Trophoblast cell (in vitro differentiated cells and primary cell): ENCODE results near the gene NXPE4.
"Not testable (repeated sequence)": the region's sequence is repeated elsewhere in the genome, so short reads cannot be mapped to it uniquely, and the experiment has no call there.

Experiments used
- DNase-seq, 2 donors: peaks; one replicate each; pipeline ENCODE4 v3.0.0-alpha.2; 2016
- H2AFZ ChIP-seq: 2 replicates; pipeline ENCODE4 v1.6.1; 2013; ENCODE audit warnings: low read length, moderate library complexity, mild to moderate bottlenecking; ENCODE audit not compliant: insufficient read depth, poor library complexity
- H2AK5ac ChIP-seq: 2 replicates; pipeline ENCODE4 v1.6.1; 2013; ENCODE audit warnings: mild to moderate bottlenecking, low read length
- H2BK120ac ChIP-seq: 2 replicates; pipeline ENCODE4 v1.6.1; 2013; ENCODE audit warnings: low read length, mild to moderate bottlenecking, moderate library complexity; ENCODE audit not compliant: insufficient read depth, poor library complexity
- H2BK12ac ChIP-seq: 2 replicates; pipeline ENCODE4 v1.6.1; 2013; ENCODE audit warnings: mild to moderate bottlenecking, low read length, moderate library complexity
- H2BK5ac ChIP-seq: 2 replicates; pipeline ENCODE4 v1.6.1; 2013; ENCODE audit warnings: low read length, low read depth, moderate library complexity, mild to moderate bottlenecking; ENCODE audit not compliant: poor library complexity
- H3K14ac ChIP-seq: 2 replicates; pipeline ENCODE4 v1.6.1; 2013; ENCODE audit warnings: mild to moderate bottlenecking, low read length
- H3K18ac ChIP-seq: 2 replicates; pipeline ENCODE4 v1.6.1; 2013; ENCODE audit warnings: mild to moderate bottlenecking, low read length
- H3K23ac ChIP-seq: 2 replicates; pipeline ENCODE4 v1.6.1; 2013; ENCODE audit warnings: low read length
- H3K27ac ChIP-seq: 2 replicates; pipeline ENCODE4 v1.5.1; 2013; ENCODE audit warnings: low read depth, mild to moderate bottlenecking, inconsistent platforms, low read length, moderate library complexity
- H3K27me3 ChIP-seq: 2 replicates; pipeline ENCODE4 v1.6.1; 2013; ENCODE audit warnings: inconsistent platforms, mild to moderate bottlenecking, low read length, moderate library complexity; ENCODE audit not compliant: insufficient read depth
- H3K36me3 ChIP-seq, 2 experiments: 1 replicate in 1 of 2; 2 replicates in 1 of 2; pipeline ENCODE4 v1.6.1; 2013; ENCODE audit warnings: low read length in 2 of 2, mild to moderate bottlenecking in 2 of 2, moderate library complexity in 1 of 2; ENCODE audit not compliant: insufficient read depth in 2 of 2, control insufficient read depth in 1 of 2
- H3K4ac ChIP-seq: 2 replicates; pipeline ENCODE4 v1.6.1; 2013; ENCODE audit warnings: low read depth, mild to moderate bottlenecking, low read length, moderate library complexity
- H3K4me1 ChIP-seq, 2 experiments: 1 replicate in 1 of 2; 2 replicates in 1 of 2; pipeline ENCODE4 v1.6.1; 2013; ENCODE audit warnings: low read length in 2 of 2, mild to moderate bottlenecking in 2 of 2, moderate library complexity in 1 of 2; ENCODE audit not compliant: insufficient read depth in 2 of 2, control insufficient read depth in 1 of 2
- H3K4me2 ChIP-seq: 2 replicates; pipeline ENCODE4 v1.6.1; 2013; ENCODE audit warnings: inconsistent platforms, mild to moderate bottlenecking, low read length, moderate library complexity
- H3K4me3 ChIP-seq: 2 replicates; pipeline ENCODE4 v1.5.1; 2013; ENCODE audit warnings: mild to moderate bottlenecking, low read depth, low read length, inconsistent platforms
- H3K79me1 ChIP-seq: one replicate; pipeline ENCODE4 v1.6.1; 2013; ENCODE audit warnings: low read length
- H3K79me2 ChIP-seq: 2 replicates; pipeline ENCODE4 v1.6.1; 2013; ENCODE audit warnings: low read length, mild to moderate bottlenecking; ENCODE audit not compliant: control insufficient read depth, insufficient read depth, poor library complexity
- H3K9ac ChIP-seq: 2 replicates; pipeline ENCODE4 v1.6.1; 2013; ENCODE audit warnings: mild to moderate bottlenecking, low read length
- H3K9me3 ChIP-seq: 2 replicates; pipeline ENCODE4 v1.6.1; 2013; ENCODE audit warnings: low read depth, mild to moderate bottlenecking, control low read depth, inconsistent platforms, low read length; ENCODE audit not compliant: insufficient read depth
- H4K12ac ChIP-seq: 2 replicates; pipeline ENCODE4 v1.6.1; 2013; ENCODE audit warnings: low read depth, mild to moderate bottlenecking, low read length, moderate library complexity
- H4K8ac ChIP-seq: 2 replicates; pipeline ENCODE4 v1.6.1; 2013; ENCODE audit warnings: low read depth, mild to moderate bottlenecking, low read length, moderate library complexity
- H4K91ac ChIP-seq: one replicate; pipeline ENCODE4 v1.6.1; 2013; ENCODE audit warnings: low read depth, mild to moderate bottlenecking, low read length, moderate library complexity
- WGBS: extraction: QIAGEN DNeasy Blood & Tissue Kit; methylation state at CpG from one replicate; pipeline ENCODE4 v1.1.7; 2013; ENCODE audit warnings: missing lambda C conversion rate; ENCODE audit not compliant: insufficient read length, insufficient coverage; ENCODE audit errors: extremely low coverage; 5-methylcytosine and 5-hydroxymethylcytosine counted together

NXPE4 gene

GRCh38 chr11:114616516-114616915 lies 20.9 kb upstream of the NXPE4 start:
- no peak overlapping the region for H2AFZ ChIP-seq
- H3K36me3 ChIP-seq, result no peaks in the 10 kb centered on the region
- H3K9me3 ChIP-seq, result peaks cover 9% of the 10 kb centered on the region
- H3K4ac ChIP-seq, result no peak overlapping the region
- H3K23ac ChIP-seq, result no peak overlapping the region
- H3K79me1 ChIP-seq, result no peaks in the 10 kb centered on the region
- no peak overlapping the region for H3K27ac ChIP-seq
- no peak overlapping the region for H4K8ac ChIP-seq
- no peak overlapping the region for H3K9ac ChIP-seq
- DNase-seq, result no peak
- no peak overlapping the region for H4K12ac ChIP-seq
- no peaks in the 10 kb centered on the region for H3K27me3 ChIP-seq
- no peak overlapping the region for H2BK5ac ChIP-seq
- WGBS, result no CpG with 5 or more reads among the region's 8 CpGs
- no peak overlapping the region for H3K4me3 ChIP-seq
- H3K4me1 ChIP-seq, result no peaks in the 10 kb centered on the region
- no peak overlapping the region for H2BK120ac ChIP-seq
- H3K4me2 ChIP-seq, result no peak overlapping the region
- no peak overlapping the region for H2BK12ac ChIP-seq
- H4K91ac ChIP-seq, result no peak overlapping the region
- H3K14ac ChIP-seq, result no peak overlapping the region
- no peaks in the 10 kb centered on the region for H3K79me2 ChIP-seq
- H2AK5ac ChIP-seq, result no peak overlapping the region
- no peak overlapping the region for H3K18ac ChIP-seq

GRCh38 chr11:114615448-114616361 lies 20.1 kb upstream of the NXPE4 start:
- Histone ChIP-seq H3K36me3 (no peaks in the 10 kb centered on the region), H2BK120ac (no peak overlapping the region), H2AK5ac (no peak overlapping the region), H2BK5ac (no peak overlapping the region), H3K9me3 (peaks cover 9% of the 10 kb centered on the region), H4K12ac (no peak overlapping the region), H3K4me3 (no peak overlapping the region), H4K8ac (no peak overlapping the region), H3K18ac (no peak overlapping the region), H3K4me2 (no peak overlapping the region), H2BK12ac (no peak overlapping the region), H3K23ac (no peak overlapping the region), H3K79me1 (no peaks in the 10 kb centered on the region), H3K4me1 (no peaks in the 10 kb centered on the region), H3K4ac (no peak overlapping the region), H3K79me2 (no peaks in the 10 kb centered on the region), H3K9ac (no peak overlapping the region), H3K14ac (no peak overlapping the region), H4K91ac (no peak overlapping the region), H3K27ac (no peak overlapping the region), H3K27me3 (no peaks in the 10 kb centered on the region), H2AFZ (no peak overlapping the region)
- DNase-seq, result no peak
- no CpG with 5 or more reads among the region's 17 CpGs for WGBS

GRCh38 chr11:114614127-114614720 lies 18.6 kb upstream of the NXPE4 start:
- H3K9me3 ChIP-seq, result peaks cover 6% of the 10 kb centered on the region
- no peak overlapping the region for H2AFZ ChIP-seq
- no peaks in the 10 kb centered on the region for H3K79me2 ChIP-seq
- H4K12ac ChIP-seq, result no peak overlapping the region
- no peak overlapping the region for H2BK5ac ChIP-seq
- no peaks in the 10 kb centered on the region for H3K36me3 ChIP-seq
- no peak overlapping the region for H4K91ac ChIP-seq
- H3K23ac ChIP-seq, result no peak overlapping the region
- H3K79me1 ChIP-seq, result no peaks in the 10 kb centered on the region
- H3K4me1 ChIP-seq, result no peaks in the 10 kb centered on the region
- no peak overlapping the region for H3K9ac ChIP-seq
- WGBS, result no CpG with 5 or more reads among the region's 11 CpGs
- H2AK5ac ChIP-seq, result no peak overlapping the region
- no peak overlapping the region for H4K8ac ChIP-seq
- no peaks in the 10 kb centered on the region for H3K27me3 ChIP-seq
- H3K18ac ChIP-seq, result no peak overlapping the region
- no peak overlapping the region for H3K4me3 ChIP-seq
- no peak for DNase-seq
- no peak overlapping the region for H2BK120ac ChIP-seq
- H2BK12ac ChIP-seq, result no peak overlapping the region
- no peak overlapping the region for H3K27ac ChIP-seq
- no peak overlapping the region for H3K14ac ChIP-seq
- no peak overlapping the region for H3K4me2 ChIP-seq
- no peak overlapping the region for H3K4ac ChIP-seq

- not testable (repeated sequence) for H3K14ac ChIP-seq, DNase-seq, H2AFZ ChIP-seq, H3K79me1 ChIP-seq, H3K4me1 ChIP-seq, H2BK120ac ChIP-seq, H3K79me2 ChIP-seq, H2AK5ac ChIP-seq, H3K9ac ChIP-seq, H4K8ac ChIP-seq, H3K23ac ChIP-seq, H3K4me3 ChIP-seq, H2BK5ac ChIP-seq, H3K27ac ChIP-seq, H4K91ac ChIP-seq, H3K27me3 ChIP-seq, H3K9me3 ChIP-seq, H3K36me3 ChIP-seq, H4K12ac ChIP-seq, H3K18ac ChIP-seq, H3K4ac ChIP-seq, H3K4me2 ChIP-seq, H2BK12ac ChIP-seq
- no CpG with 5 or more reads among the region's 9 CpGs for WGBS
Measured at GRCh38 chr11:114613094-114613493, 17.5 kb upstream of the NXPE4 start.
